ENCODE measurements around the gene SLC41A2. TPM values are rescaled to one million over a fixed set of nuclear protein-coding genes. Genes with fewer than 3 reads are reported as not detected.

Gene SLC41A2
- total and polyA plus RNA-seq, 2 of the 13 experiments (the other 11 are each of a cell fraction or from before 2014, with no cell fraction given): 2.3 to 12.8 TPM

- no peak for TF ChIP-seq SMAD1 (CRISPR knock-in tag; IDR thresholded peaks at IDR 0.05; ENCODE audit: borderline replicate concordance, low read depth)
These were observed 36.2 kb upstream of the SLC41A2 start (continued) for GRCh38 chr12:104994336-104994735.

DNA sequence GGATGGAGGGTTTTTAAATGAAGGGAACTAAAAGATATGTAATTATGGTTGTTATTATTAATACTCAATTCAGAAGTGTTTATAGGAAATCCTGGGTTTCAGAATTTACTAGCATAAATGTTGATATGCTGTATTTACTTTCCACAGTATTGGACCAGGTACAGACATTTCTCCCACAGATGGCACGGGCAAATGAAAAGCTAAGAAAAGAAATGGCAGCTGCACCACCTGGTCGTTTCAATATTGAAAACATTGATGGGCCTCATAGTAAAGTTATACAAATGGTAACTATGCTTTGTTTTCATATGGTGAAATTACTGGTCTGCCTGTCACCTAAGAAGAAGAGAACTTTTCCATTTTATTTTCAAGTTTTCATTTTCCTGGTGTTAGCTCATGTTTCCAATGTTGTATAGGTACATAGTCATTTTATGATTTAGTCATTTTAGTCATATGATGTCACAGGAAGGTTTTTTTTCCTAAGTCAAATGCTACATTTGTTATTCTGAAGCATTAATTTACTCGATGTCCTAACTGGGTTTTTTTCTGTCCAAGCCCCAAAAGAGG, 33.6 kb upstream of the SLC41A2 start:
- TF ChIP-seq MEIS2 (CRISPR knock-in tag; IDR thresholded peaks at IDR 0.05) (no peak), ZNF282 (IDR thresholded peaks at IDR 0.05; ENCODE audit: partially characterized antibody) (no peak), HOXA7 (CRISPR knock-in tag; IDR thresholded peaks at IDR 0.05) (no peak), IRX3 (CRISPR knock-in tag; IDR thresholded peaks at IDR 0.05; ENCODE audit: borderline replicate concordance, low read depth) (no peak), ZNF432 (CRISPR knock-in tag; IDR thresholded peaks at IDR 0.05; ENCODE audit: borderline replicate concordance) (no peak), MAFK (conservative IDR thresholded peaks at IDR 0.05 in 1 of 2, IDR thresholded peaks at IDR 0.05 in 1 of 2; ENCODE audit: low read length in 2 of 2) (no peak)
- TF ChIP-seq, protein P1, sequence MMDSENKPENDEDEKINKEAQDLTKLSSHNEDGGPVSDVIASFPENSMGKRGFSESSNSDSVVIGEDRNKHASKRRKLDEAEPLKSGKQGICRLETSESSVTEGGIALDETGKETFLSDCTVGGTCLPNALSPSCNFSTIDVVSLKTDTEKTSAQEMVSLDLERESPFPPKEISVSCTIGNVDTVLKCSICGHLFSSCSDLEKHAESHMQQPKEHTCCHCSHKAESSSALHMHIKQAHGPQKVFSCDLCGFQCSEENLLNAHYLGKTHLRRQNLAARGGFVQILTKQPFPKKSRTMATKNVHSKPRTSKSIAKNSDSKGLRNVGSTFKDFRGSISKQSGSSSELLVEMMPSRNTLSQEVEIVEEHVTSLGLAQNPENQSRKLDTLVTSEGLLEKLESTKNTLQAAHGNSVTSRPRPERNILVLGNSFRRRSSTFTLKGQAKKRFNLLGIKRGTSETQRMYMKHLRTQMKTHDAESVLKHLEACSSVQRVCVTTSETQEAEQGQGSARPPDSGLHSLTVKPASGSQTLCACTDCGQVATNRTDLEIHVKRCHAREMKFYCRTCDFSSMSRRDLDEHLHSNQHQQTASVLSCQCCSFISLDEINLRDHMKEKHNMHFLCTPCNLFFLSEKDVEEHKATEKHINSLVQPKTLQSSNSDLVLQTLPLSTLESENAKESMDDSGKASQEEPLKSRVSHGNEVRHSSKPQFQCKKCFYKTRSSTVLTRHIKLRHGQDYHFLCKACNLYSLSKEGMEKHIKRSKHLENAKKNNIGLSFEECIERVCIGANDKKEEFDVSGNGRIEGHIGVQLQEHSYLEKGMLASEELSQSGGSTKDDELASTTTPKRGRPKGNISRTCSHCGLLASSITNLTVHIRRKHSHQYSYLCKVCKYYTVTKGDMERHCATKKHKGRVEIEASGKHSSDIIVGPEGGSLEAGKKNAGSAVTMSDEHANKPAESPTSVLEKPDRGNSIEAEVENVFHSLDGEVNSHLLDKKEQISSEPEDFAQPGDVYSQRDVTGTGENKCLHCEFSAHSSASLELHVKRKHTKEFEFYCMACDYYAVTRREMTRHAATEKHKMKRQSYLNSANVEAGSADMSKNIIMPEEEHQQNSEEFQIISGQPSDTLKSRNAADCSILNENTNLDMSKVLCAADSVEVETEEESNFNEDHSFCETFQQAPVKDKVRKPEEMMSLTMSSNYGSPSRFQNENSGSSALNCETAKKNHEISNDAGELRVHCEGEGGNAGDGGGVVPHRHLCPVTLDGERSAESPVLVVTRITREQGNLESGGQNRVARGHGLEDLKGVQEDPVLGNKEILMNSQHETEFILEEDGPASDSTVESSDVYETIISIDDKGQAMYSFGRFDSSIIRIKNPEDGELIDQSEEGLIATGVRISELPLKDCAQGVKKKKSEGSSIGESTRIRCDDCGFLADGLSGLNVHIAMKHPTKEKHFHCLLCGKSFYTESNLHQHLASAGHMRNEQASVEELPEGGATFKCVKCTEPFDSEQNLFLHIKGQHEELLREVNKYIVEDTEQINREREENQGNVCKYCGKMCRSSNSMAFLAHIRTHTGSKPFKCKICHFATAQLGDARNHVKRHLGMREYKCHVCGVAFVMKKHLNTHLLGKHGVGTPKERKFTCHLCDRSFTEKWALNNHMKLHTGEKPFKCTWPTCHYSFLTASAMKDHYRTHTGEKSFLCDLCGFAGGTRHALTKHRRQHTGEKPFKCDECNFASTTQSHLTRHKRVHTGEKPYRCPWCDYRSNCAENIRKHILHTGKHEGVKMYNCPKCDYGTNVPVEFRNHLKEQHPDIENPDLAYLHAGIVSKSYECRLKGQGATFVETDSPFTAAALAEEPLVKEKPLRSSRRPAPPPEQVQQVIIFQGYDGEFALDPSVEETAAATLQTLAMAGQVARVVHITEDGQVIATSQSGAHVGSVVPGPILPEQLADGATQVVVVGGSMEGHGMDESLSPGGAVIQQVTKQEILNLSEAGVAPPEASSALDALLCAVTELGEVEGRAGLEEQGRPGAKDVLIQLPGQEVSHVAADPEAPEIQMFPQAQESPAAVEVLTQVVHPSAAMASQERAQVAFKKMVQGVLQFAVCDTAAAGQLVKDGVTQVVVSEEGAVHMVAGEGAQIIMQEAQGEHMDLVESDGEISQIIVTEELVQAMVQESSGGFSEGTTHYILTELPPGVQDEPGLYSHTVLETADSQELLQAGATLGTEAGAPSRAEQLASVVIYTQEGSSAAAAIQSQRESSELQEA (CRISPR knock-in tag; IDR thresholded peaks at IDR 0.05; ENCODE audit: not compliant biosample characterization): no peak
- TF ChIP-seq, protein P2, sequence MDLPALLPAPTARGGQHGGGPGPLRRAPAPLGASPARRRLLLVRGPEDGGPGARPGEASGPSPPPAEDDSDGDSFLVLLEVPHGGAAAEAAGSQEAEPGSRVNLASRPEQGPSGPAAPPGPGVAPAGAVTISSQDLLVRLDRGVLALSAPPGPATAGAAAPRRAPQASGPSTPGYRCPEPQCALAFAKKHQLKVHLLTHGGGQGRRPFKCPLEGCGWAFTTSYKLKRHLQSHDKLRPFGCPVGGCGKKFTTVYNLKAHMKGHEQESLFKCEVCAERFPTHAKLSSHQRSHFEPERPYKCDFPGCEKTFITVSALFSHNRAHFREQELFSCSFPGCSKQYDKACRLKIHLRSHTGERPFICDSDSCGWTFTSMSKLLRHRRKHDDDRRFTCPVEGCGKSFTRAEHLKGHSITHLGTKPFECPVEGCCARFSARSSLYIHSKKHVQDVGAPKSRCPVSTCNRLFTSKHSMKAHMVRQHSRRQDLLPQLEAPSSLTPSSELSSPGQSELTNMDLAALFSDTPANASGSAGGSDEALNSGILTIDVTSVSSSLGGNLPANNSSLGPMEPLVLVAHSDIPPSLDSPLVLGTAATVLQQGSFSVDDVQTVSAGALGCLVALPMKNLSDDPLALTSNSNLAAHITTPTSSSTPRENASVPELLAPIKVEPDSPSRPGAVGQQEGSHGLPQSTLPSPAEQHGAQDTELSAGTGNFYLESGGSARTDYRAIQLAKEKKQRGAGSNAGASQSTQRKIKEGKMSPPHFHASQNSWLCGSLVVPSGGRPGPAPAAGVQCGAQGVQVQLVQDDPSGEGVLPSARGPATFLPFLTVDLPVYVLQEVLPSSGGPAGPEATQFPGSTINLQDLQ (CRISPR knock-in tag; IDR thresholded peaks at IDR 0.05): no peak
- TF ChIP-seq, protein P3, sequence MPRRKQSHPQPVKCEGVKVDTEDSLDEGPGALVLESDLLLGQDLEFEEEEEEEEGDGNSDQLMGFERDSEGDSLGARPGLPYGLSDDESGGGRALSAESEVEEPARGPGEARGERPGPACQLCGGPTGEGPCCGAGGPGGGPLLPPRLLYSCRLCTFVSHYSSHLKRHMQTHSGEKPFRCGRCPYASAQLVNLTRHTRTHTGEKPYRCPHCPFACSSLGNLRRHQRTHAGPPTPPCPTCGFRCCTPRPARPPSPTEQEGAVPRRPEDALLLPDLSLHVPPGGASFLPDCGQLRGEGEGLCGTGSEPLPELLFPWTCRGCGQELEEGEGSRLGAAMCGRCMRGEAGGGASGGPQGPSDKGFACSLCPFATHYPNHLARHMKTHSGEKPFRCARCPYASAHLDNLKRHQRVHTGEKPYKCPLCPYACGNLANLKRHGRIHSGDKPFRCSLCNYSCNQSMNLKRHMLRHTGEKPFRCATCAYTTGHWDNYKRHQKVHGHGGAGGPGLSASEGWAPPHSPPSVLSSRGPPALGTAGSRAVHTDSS (CRISPR knock-in tag; conservative IDR thresholded peaks at IDR 0.05): no peak
- in situ Hi-C loops (cut with HindIII; ENCODE audit: extremely low pct_ligation_motif_present, low pct_unique_long_range_greater_than_20kb) (loop anchor here (25.0 kb wide), 1 partner anchor 396 kb away; no protein-coding TSS in a partner anchor), intact Hi-C loops (cut with micrococcal nuclease; ENCODE audit: unreplicated experiment) (no loop called here)
- Histone ChIP-seq H3K36me3 (replicated peaks in 1 of 2; ENCODE audit: control insufficient read depth in 1 of 2, insufficient read depth in 2 of 2, low read length in 2 of 2) (peaks cover 2 to 43% of the 10 kb centered on the region in 2 experiments), H3K27ac (ENCODE audit: extremely low read length, insufficient read depth, low read length) (no peak overlapping the region), H3K79me2 (ENCODE audit: insufficient read depth, low read length) (peaks cover 22% of the 10 kb centered on the region), H3K27me3 (ENCODE audit: control insufficient read depth in 1 of 2, insufficient read depth in 2 of 2, low read length in 2 of 2) (no peaks in the 10 kb centered on the region), H3K4me2 (ENCODE audit: low read depth, low read length) (no peak overlapping the region), H3K4me1 (ENCODE audit: insufficient read depth, low read length) (peaks cover 32% of the 10 kb centered on the region), H2AFZ (ENCODE audit: low read length) (no peak overlapping the region), H3K9me3 (ENCODE audit: low read length) (no peaks in the 10 kb centered on the region), H3K4me3 (replicated peaks in 1 of 3; ENCODE audit: insufficient read depth in 1 of 3, low read depth in 2 of 3, low read length in 3 of 3) (no peak overlapping the region), H3K9ac (ENCODE audit: insufficient read depth, low read depth, low read length) (no peak overlapping the region), H4K20me1 (ENCODE audit: insufficient read depth, low read length) (no peaks in the 10 kb centered on the region)
- no TSS peak for BruUV-seq (replicated peaks)
- ChIA-PET POLR2A (no interaction called here), CTCF (ENCODE audit: low intra/inter-chr PET ratio, low total read pairs) (no interaction called here)
- no peak for DNase-seq (ENCODE audit: low spot score)
- WGBS (ENCODE audit: low lambda C conversion rate): 89% methylated on average over 3 of the region's 3 CpGs
- no peak for ATAC-seq
- no peak for FAIRE-seq

Data from HepG2 (cell line).